LHCN-M2 (cell line): ENCODE measurements around the gene CAPN9. TPM values are rescaled to one million over a fixed set of nuclear protein-coding genes. Genes with fewer than 3 reads are reported as not detected.
A peak's percentile ranks its signal among the peaks of the same experiment; 100 is the strongest.
"Not testable (repeated sequence)": the region's sequence is repeated elsewhere in the genome, so short reads cannot be mapped to it uniquely, and the experiment has no call there.

Experiments
- DNase-seq: peaks from one replicate; pipeline ENCODE4 v3.0.0-alpha.2; 2012; ENCODE audit warnings: low read depth
- total RNA-seq: library from RNA; depleted of rRNA; stranded (reverse); fragments of >200 nt; gene quantifications from 2 replicates; pipeline ENCODE4 v1.2.3, GENCODE V29; 2014; rRNA removed

CAPN9 gene
- total RNA-seq, 1 experiment from 2014 or later = not detected

- not testable (repeated sequence) for DNase-seq
Measured at GRCh38 chr1:230845184-230845583, 98.0 kb downstream of the CAPN9 start.

GRCh38 chr1:230848235-230848634, 101.0 kb downstream of the CAPN9 start:
- no peak for DNase-seq

- DNase-seq = peak; percentile 92
Measured at GRCh38 chr1:230849451-230850224, 102.5 kb downstream of the CAPN9 start.

GRCh38 chr1:230850547-230850946, 103.4 kb downstream of the CAPN9 start:
- no peak for DNase-seq

- no peak for DNase-seq
Measured at GRCh38 chr1:230851291-230851691, 104.1 kb downstream of the CAPN9 start.

Other genes starting within 250 kb of the CAPN9 start
- gene COG2, start 104.9 kb upstream of the CAPN9 start, total RNA-seq = 20.4 and 22.7 TPM in 2 replicates
- gene AGT, start 33.3 kb upstream of the CAPN9 start, total RNA-seq = 0.19 and 1.4 TPM in 2 replicates
- gene C1orf198, start 121.1 kb downstream of the CAPN9 start, total RNA-seq = 12.7 and 18.0 TPM in 2 replicates
- gene TTC13, start 231.5 kb downstream of the CAPN9 start, total RNA-seq = 8.4 and 10.2 TPM in 2 replicates
- 20.1 and 21.6 TPM in 2 replicates for gene ARV1, start 231.7 kb downstream of the CAPN9 start, total RNA-seq